DMS79 treated with DMSO at 0.1 percent for 48 hours (cell line): ENCODE data around the gene PTGES3L.
"Not testable (repeated sequence)": the region's sequence is repeated elsewhere in the genome, so short reads cannot be mapped to it uniquely, and the experiment has no call there.

ENCODE experiments used
- DNase-seq: peaks from one replicate; lab custom pipeline; 2025; lab: John Stamatoyannopoulos, UW

The PTGES3L gene

DNA sequence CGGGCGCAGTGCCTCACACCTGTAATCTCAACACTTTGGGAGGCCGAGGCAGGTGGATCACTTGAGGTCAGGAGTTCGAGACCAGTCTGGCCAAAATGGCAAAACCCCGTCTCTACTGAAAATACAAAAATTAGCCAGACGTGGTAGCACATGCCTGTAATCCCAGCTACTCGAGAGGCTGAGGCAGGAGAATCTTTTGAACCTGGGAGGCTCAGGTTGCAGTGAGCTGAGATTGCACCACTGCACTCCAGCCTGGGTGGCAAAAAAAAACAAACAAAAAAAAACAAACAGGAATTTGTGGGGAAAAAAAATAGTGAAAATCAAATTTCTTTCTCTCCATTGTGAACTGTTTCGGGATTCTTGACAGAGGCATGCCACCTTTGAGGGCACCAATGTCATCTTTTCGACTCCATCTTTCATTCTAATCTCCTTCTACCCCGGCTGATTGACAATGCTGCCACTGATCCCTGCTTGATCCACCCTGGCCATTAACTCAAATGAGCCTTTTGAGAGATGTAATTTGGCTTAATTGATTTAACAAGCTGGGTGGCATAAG, 60.3 kb downstream of the PTGES3L start:
- not testable (repeated sequence) for DNase-seq

DNA sequence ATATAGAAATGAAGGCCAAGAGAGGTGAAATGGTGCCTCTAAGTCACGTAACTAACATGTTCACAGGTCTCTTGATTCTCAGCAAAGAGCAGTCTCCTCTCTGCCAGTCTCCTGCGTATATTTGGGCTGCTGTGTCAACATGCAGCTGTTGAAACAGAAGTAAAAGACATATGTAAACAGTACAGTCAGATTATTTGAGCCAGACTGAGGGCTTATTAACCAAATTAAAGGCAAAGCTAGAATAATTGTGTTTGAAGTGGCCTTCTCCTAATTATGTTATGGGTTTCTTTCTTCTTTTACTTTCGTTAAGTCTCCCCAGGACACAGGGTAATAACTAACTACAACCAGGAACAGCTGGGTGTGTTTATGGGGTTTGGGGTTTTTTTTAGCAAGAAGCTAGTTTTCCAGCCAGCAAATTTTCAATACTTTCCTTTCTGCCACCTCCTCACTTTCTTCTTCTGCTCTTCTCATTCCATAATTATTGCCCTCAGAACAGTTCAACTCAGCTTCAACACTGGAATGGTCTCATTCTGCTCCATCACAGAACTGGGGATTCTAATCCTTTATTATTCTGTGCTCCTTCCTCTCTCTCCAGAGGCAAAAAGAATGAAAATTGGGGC, 60.9 kb downstream of the PTGES3L start:
- DNase-seq, result no peak
